Measurements from ENCODE around the gene SLC25A29.

SLC25A29 gene

DNA sequence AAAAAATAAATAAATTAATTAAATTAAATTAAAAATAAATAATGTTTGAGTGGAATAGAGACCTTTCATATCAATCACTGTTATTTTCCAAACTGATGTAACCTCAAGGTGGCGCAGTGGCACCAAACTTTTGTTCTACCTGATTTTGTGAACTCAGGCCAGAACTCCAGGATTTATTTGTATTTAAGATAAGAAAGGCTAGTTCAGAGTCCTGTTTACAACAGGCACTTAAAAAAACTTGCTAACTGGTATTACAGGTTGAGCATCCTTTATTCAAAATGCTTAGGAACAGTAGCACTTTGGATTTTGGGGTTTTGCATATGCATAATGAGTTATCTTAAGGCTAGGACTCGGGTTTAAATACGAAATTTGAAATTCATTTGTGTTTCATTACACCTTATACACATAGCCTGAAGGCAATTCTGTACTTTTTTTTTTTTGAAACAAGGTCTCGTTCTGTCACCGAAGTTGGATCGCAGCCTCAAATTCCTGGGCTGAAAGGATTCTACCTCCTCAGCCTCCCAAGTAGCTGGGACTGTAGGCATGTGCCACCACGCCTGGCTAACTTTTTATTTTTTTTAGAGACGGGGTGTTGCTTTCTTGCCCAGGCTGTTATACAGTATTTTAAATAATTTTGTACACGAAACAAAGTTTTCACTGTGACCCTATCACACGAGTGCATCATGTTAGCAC lies 34.9 kb downstream of the SLC25A29 start:
- no peaks in the 10 kb centered on the region for H3K9me3 Mint-ChIP-seq
- H3K27ac Mint-ChIP-seq: no peak overlapping the region
- TF ChIP-seq, protein P1, sequence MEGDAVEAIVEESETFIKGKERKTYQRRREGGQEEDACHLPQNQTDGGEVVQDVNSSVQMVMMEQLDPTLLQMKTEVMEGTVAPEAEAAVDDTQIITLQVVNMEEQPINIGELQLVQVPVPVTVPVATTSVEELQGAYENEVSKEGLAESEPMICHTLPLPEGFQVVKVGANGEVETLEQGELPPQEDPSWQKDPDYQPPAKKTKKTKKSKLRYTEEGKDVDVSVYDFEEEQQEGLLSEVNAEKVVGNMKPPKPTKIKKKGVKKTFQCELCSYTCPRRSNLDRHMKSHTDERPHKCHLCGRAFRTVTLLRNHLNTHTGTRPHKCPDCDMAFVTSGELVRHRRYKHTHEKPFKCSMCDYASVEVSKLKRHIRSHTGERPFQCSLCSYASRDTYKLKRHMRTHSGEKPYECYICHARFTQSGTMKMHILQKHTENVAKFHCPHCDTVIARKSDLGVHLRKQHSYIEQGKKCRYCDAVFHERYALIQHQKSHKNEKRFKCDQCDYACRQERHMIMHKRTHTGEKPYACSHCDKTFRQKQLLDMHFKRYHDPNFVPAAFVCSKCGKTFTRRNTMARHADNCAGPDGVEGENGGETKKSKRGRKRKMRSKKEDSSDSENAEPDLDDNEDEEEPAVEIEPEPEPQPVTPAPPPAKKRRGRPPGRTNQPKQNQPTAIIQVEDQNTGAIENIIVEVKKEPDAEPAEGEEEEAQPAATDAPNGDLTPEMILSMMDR (IDR thresholded peaks at IDR 0.05; ENCODE audit: unreplicated experiment in 3 of 3): peak in 1 of 3 experiments; percentile 42
- peaks cover 5% of the 10 kb centered on the region for H3K4me1 Mint-ChIP-seq
- H3K4me3 Mint-ChIP-seq: no peak overlapping the region
- peaks cover 43% of the 10 kb centered on the region for H3K36me3 Mint-ChIP-seq (ENCODE audit: low read depth)
- no peaks in the 10 kb centered on the region for H3K27me3 Mint-ChIP-seq (ENCODE audit: low read depth)

DNA sequence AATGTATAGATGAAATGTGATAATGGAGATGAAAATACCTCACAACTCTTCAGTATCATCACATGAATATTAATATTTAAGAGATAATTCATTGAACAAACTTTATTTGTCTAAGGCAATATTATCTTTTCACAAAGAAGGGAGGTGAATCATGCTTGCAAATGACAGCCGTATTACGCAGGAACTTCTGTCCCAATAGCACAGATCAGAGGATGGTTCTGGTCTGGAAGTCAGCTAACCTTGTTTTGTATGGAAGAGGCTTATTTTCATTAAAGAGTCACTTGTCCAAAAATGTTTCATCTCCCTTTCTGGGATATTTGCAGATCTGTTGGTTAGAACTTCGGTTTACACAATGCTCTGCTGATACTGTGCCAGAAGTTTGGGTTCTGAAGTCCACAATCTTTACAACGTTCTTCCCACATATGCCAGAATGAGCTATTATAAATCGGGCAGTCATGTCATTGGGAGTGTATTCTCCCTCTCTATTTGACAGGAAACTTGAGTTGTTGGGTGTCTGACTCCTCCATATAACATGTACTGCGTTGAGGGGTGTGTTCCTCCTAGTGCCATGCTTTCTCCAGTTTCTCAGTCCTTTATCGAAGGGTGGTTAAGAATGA lies 37.5 kb downstream of the SLC25A29 start:
- no peak overlapping the region for H3K27ac Mint-ChIP-seq
- H3K27me3 Mint-ChIP-seq (ENCODE audit: low read depth): no peaks in the 10 kb centered on the region
- TF ChIP-seq, protein P1 (IDR thresholded peaks at IDR 0.05; ENCODE audit: unreplicated experiment in 3 of 3): no peak
- peaks cover 5% of the 10 kb centered on the region for H3K4me1 Mint-ChIP-seq
- H3K4me3 Mint-ChIP-seq: no peak overlapping the region
- H3K36me3 Mint-ChIP-seq (ENCODE audit: low read depth): peaks cover 51% of the 10 kb centered on the region
- H3K9me3 Mint-ChIP-seq: no peaks in the 10 kb centered on the region

DNA sequence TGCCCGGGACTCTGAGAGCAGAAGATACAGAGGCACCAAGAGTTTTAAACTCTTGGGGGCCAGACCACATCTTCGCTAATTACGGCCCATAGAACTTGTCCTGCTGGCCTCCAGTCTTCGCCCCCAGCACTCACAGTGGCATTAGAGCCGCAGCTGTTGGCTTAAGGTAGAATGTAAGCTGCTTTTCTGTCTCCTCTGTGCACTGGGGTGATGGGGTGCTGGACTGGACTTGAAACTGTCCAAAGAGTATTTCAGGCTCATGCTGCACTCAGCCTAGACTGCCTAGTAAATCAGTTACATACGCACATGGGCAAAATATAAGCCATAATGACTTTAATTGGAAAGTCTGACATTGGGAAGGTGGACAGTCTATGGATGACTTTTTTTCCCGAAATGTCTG lies 38.3 kb downstream of the SLC25A29 start:
- Mint-ChIP-seq H3K36me3 (ENCODE audit: low read depth) (peaks cover 57% of the 10 kb centered on the region), H3K4me3 (no peak overlapping the region), H3K27me3 (ENCODE audit: low read depth) (no peaks in the 10 kb centered on the region), H3K4me1 (peaks cover 10% of the 10 kb centered on the region), H3K27ac (no peak overlapping the region), H3K9me3 (no peaks in the 10 kb centered on the region)
- TF ChIP-seq, protein P1 (IDR thresholded peaks at IDR 0.05; ENCODE audit: unreplicated experiment in 3 of 3): no peak

DNA sequence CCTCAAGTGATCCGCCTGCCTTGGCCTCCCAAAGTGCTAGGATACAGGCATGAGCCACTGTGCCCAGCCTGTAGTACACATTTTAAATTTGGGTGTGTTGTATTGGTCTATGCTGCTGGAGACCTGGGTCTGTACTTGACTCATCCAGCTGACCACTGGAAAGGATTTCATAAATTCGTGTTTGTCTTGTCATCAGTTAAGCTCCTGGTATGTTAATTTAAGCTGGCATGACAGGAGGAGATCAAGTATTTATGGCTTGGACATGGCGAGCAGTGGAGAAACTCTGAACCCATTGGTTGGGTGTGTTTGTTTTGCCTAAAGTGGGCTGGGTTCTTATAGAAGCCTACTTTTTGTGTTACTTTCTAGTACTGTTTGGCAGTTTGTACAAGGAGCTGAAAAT lies 43.1 kb downstream of the SLC25A29 start:
- Mint-ChIP-seq H3K36me3 (ENCODE audit: low read depth) (peaks cover 56% of the 10 kb centered on the region), H3K27ac (peak overlapping the region in 1 of 3 experiments; percentile 46), H3K4me1 (peaks cover 10% of the 10 kb centered on the region), H3K27me3 (ENCODE audit: low read depth) (no peaks in the 10 kb centered on the region), H3K4me3 (no peak overlapping the region), H3K9me3 (no peaks in the 10 kb centered on the region)
- TF ChIP-seq, protein P1 (IDR thresholded peaks at IDR 0.05; ENCODE audit: unreplicated experiment in 3 of 3): no peak

GRCh38 chr14:100262545-100262944 lies 43.7 kb downstream of the SLC25A29 start:
- Mint-ChIP-seq H3K27me3 (ENCODE audit: low read depth) (no peaks in the 10 kb centered on the region), H3K27ac (no peak overlapping the region), H3K4me3 (no peak overlapping the region), H3K36me3 (ENCODE audit: low read depth) (peaks cover 51% of the 10 kb centered on the region), H3K9me3 (no peaks in the 10 kb centered on the region), H3K4me1 (peaks cover 10% of the 10 kb centered on the region)
- TF ChIP-seq, protein P1 (IDR thresholded peaks at IDR 0.05; ENCODE audit: unreplicated experiment in 3 of 3): no peak

GRCh38 chr14:100261621-100262020 lies 44.6 kb downstream of the SLC25A29 start:
- peaks cover 50% of the 10 kb centered on the region for H3K36me3 Mint-ChIP-seq (ENCODE audit: low read depth)
- peaks cover 5% of the 10 kb centered on the region for H3K4me1 Mint-ChIP-seq
- peak overlapping the region in 1 of 3 experiments; percentile 11 for H3K27ac Mint-ChIP-seq
- no peaks in the 10 kb centered on the region for H3K27me3 Mint-ChIP-seq (ENCODE audit: low read depth)
- TF ChIP-seq, protein P1 (IDR thresholded peaks at IDR 0.05; ENCODE audit: unreplicated experiment in 3 of 3): no peak
- H3K9me3 Mint-ChIP-seq: no peaks in the 10 kb centered on the region
- no peak overlapping the region for H3K4me3 Mint-ChIP-seq

Measured in nephron (organoid).